H1 (cell line): ENCODE data around the gene MRFAP1L1. TPM values are rescaled to one million over a fixed set of nuclear protein-coding genes. Genes with fewer than 3 reads are reported as not detected.

Experiments used
- CTCF ChIA-PET: fragments of 300-600 bp; sonication (Branson Sonifier 250); formaldehyde crosslinking; loops from one replicate; lab custom pipeline; 2021; ENCODE audit not compliant: partially characterized antibody; lab: Charles Lee
- POLR2A ChIA-PET: fragments of 300-600 bp; sonication (Branson Sonifier 250); formaldehyde crosslinking; loops from one replicate; lab custom pipeline; 2021; ENCODE audit warnings: inconsistent platforms; ENCODE audit not compliant: partially characterized antibody; lab: Charles Lee
- DNase-seq, 2 experiments: peaks; one replicate each; pipeline versions ENCODE4 v3.0.0 to v3.0.0-alpha.2; 2010 to 2022; ENCODE audit warnings: low spot score in 2 of 2, low read depth in 1 of 2, mixed read lengths in 1 of 2
- FAIRE-seq: peaks from 2 replicates; lab custom pipeline; 2011; peaks lifted over from hg19 to GRCh38; lab: Jason Lieb, UNC
- H2AFZ ChIP-seq: 2 replicates; pipeline ENCODE4 v1.8.1; 2012; ENCODE audit warnings: low read length, inconsistent platforms
- H2AK5ac ChIP-seq: 2 replicates; pipeline ENCODE4 v1.6.1; 2013; ENCODE audit warnings: low read depth, low read length
- H2BK120ac ChIP-seq: replicated peaks from 2 replicates; pipeline ENCODE3; 2013; ENCODE audit warnings: low read depth, low read length, inconsistent platforms
- H2BK12ac ChIP-seq: 2 replicates; pipeline ENCODE4 v1.6.1; 2013; ENCODE audit warnings: low read depth, low read length
- H2BK15ac ChIP-seq: 2 replicates; pipeline ENCODE4 v1.6.1; 2013; ENCODE audit warnings: low read length
- H2BK20ac ChIP-seq: 2 replicates; pipeline ENCODE4 v1.6.1; 2013; ENCODE audit warnings: low read length
- H2BK5ac ChIP-seq: 2 replicates; pipeline ENCODE4 v1.6.1; 2013; ENCODE audit warnings: low read depth, low read length
- H3K14ac ChIP-seq: 2 replicates; pipeline ENCODE4 v1.6.1; 2013; ENCODE audit warnings: inconsistent platforms; ENCODE audit not compliant: insufficient read length
- H3K18ac ChIP-seq: 2 replicates; pipeline ENCODE4 v1.6.1; 2013; ENCODE audit warnings: low read length; ENCODE audit errors: extremely low read depth
- H3K23ac ChIP-seq: 2 replicates; pipeline ENCODE4 v1.6.1; 2013; ENCODE audit warnings: inconsistent platforms; ENCODE audit not compliant: insufficient read length
- H3K23me2 ChIP-seq: 2 replicates; pipeline ENCODE4 v1.6.1; 2013; ENCODE audit warnings: low read depth, low read length
- H3K27ac ChIP-seq: 2 replicates; pipeline ENCODE4 v1.6.1; 2011; ENCODE audit warnings: low read depth, low read length, inconsistent platforms
- H3K27me3 ChIP-seq, 4 experiments: replicated peaks in 1 of 4; 1 replicate in 1 of 4; 2 replicates in 3 of 4; pipeline versions ENCODE4 v1.6.1 to v1.8.1; 2011 to 2013; ENCODE audit warnings: low read length in 3 of 4, mild to moderate bottlenecking in 3 of 4, inconsistent platforms in 2 of 4, mixed read lengths in 2 of 4, moderate library complexity in 1 of 4; ENCODE audit not compliant: control insufficient read depth in 3 of 4, insufficient read depth in 3 of 4; ENCODE audit errors: extremely low read depth in 1 of 4
- H3K36me3 ChIP-seq, 4 experiments: 2 replicates each; pipeline versions ENCODE4 v1.6.1 to v1.8.1; 2011 to 2013; ENCODE audit warnings: mild to moderate bottlenecking in 4 of 4, low read length in 3 of 4, moderate library complexity in 2 of 4, control low read depth in 1 of 4, inconsistent platforms in 1 of 4; ENCODE audit not compliant: insufficient read depth in 4 of 4, control insufficient read depth in 2 of 4
- H3K4ac ChIP-seq: replicated peaks from 2 replicates; pipeline ENCODE3; 2013; ENCODE audit warnings: low read length, low read depth, mixed read lengths, inconsistent platforms; ENCODE audit not compliant: insufficient read length
- H3K4me1 ChIP-seq, 4 experiments: replicated peaks in 1 of 4; 1 replicate in 1 of 4; 2 replicates in 3 of 4; pipeline versions ENCODE4 v1.6.1 to v1.8.1; 2011 to 2013; ENCODE audit warnings: low read length in 3 of 4, inconsistent platforms in 2 of 4, mixed read lengths in 1 of 4; ENCODE audit not compliant: insufficient read depth in 4 of 4, control insufficient read depth in 3 of 4
- H3K4me2 ChIP-seq, 2 experiments: 2 replicates each; pipeline versions ENCODE4 v1.6.1 to v1.8.1; 2011 to 2013; ENCODE audit warnings: low read depth in 2 of 2, low read length in 2 of 2, control low read depth in 1 of 2, inconsistent platforms in 1 of 2, mild to moderate bottlenecking in 1 of 2; ENCODE audit not compliant: insufficient read depth in 1 of 2
- H3K4me3 ChIP-seq, 4 experiments: fragments of 200-600, 300-600 bp in 1 of 4; sonication (generic), shearing (Covaris generic), sonication (Bioruptor Twin) in 1 of 4; 2 replicates each; pipeline versions ENCODE4 v1.5.1 to v1.8.1; 2011 to 2016; ENCODE audit warnings: low read length in 4 of 4, low read depth in 3 of 4, control low read depth in 2 of 4, inconsistent platforms in 2 of 4, mild to moderate bottlenecking in 2 of 4, mixed read lengths in 1 of 4, moderate library complexity in 1 of 4; ENCODE audit not compliant: insufficient read depth in 2 of 4; ENCODE audit errors: extremely low read depth in 1 of 4
- H3K56ac ChIP-seq: replicated peaks from 2 replicates; pipeline ENCODE3; 2013; ENCODE audit warnings: low read depth, mild to moderate bottlenecking, mixed read lengths, low read length, inconsistent platforms; ENCODE audit not compliant: insufficient read length
- H3K79me1 ChIP-seq: 2 replicates; pipeline ENCODE4 v1.6.1; 2013; ENCODE audit warnings: low read depth, low read length, control low read depth
- H3K79me2 ChIP-seq, 2 experiments: 2 replicates each; pipeline versions ENCODE4 v1.6.1 to v1.8.1; 2012 to 2013; ENCODE audit warnings: low read length in 2 of 2, mild to moderate bottlenecking in 2 of 2, inconsistent platforms in 1 of 2; ENCODE audit not compliant: insufficient read depth in 2 of 2, control insufficient read depth in 1 of 2
- H3K9ac ChIP-seq, 4 experiments: replicated peaks in 1 of 4; 1 replicate in 1 of 4; 2 replicates in 3 of 4; pipeline versions ENCODE4 v1.6.1 to v1.8.1; 2011 to 2013; ENCODE audit warnings: low read depth in 3 of 4, low read length in 3 of 4, control low read depth in 2 of 4, mild to moderate bottlenecking in 2 of 4, moderate library complexity in 2 of 4, inconsistent platforms in 1 of 4; ENCODE audit errors: extremely low read depth in 1 of 4
- H3K9me3 ChIP-seq, 2 experiments: 2 replicates each; pipeline versions ENCODE4 v1.6.1 to v1.8.1; 2012 to 2013; ENCODE audit warnings: mild to moderate bottlenecking in 2 of 2, moderate library complexity in 2 of 2, control low read depth in 1 of 2, inconsistent platforms in 1 of 2, low read depth in 1 of 2, low read length in 1 of 2, mixed read lengths in 1 of 2; ENCODE audit not compliant: insufficient read depth in 2 of 2
- H4K20me1 ChIP-seq, 2 experiments: replicated peaks in 1 of 2; 2 replicates each; pipeline versions ENCODE3 to v1.8.1; 2011 to 2013; ENCODE audit warnings: inconsistent platforms in 2 of 2, low read length in 2 of 2, mild to moderate bottlenecking in 1 of 2; ENCODE audit not compliant: insufficient read depth in 2 of 2, control insufficient read depth in 1 of 2
- H4K5ac ChIP-seq: 2 replicates; pipeline ENCODE4 v1.6.1; 2013; ENCODE audit warnings: low read length, low read depth, mixed read lengths, inconsistent platforms; ENCODE audit not compliant: insufficient read length
- H4K8ac ChIP-seq: 2 replicates; pipeline ENCODE4 v1.8.0; 2013; ENCODE audit warnings: mild to moderate bottlenecking, moderate library complexity, low read length, inconsistent platforms; ENCODE audit not compliant: insufficient read depth; ENCODE audit errors: extremely low read depth
- H4K91ac ChIP-seq: replicated peaks from 2 replicates; pipeline ENCODE3; 2013; ENCODE audit warnings: low read length, mixed read lengths, inconsistent platforms; ENCODE audit not compliant: insufficient read length
- ATF2 ChIP-seq: IDR thresholded peaks from 2 replicates; pipeline ENCODE4 v1.6.1; 2012; ENCODE audit warnings: low read length, inconsistent platforms
- BRCA1 ChIP-seq: IDR thresholded peaks from 2 replicates; pipeline ENCODE4 v1.6.1; 2012; ENCODE audit warnings: low read depth, low read length, improper control_type of control experiment
- CTBP2 ChIP-seq: IDR thresholded peaks from 2 replicates; pipeline ENCODE4 v1.7.0; 2011; ENCODE audit warnings: borderline replicate concordance, mild to moderate bottlenecking, moderate library complexity, mixed read lengths, low read length; ENCODE audit not compliant: insufficient read depth, insufficient read length
- GABPA ChIP-seq: IDR thresholded peaks from 2 replicates; pipeline ENCODE4 v1.6.1; 2011; ENCODE audit warnings: mild to moderate bottlenecking, low read length, moderate library complexity, borderline replicate concordance; ENCODE audit not compliant: insufficient read depth
- HDAC2 ChIP-seq, 2 experiments: fragments of 300-600 bp in 1 of 2; sonication (generic) in 1 of 2; IDR thresholded peaks; 2 replicates each; pipeline ENCODE4 v1.6.1; 2011 to 2012; ENCODE audit warnings: low read depth in 2 of 2, low read length in 2 of 2, mild to moderate bottlenecking in 2 of 2, moderate library complexity in 2 of 2, borderline replicate concordance in 1 of 2, inconsistent platforms in 1 of 2
- KDM1A ChIP-seq: fragments of 200-600, 300-600 bp; sonication (generic); IDR thresholded peaks from 2 replicates; pipeline ENCODE4 v1.7.1; 2016; ENCODE audit warnings: mild to moderate bottlenecking, low read length, borderline replicate concordance
- KDM5A ChIP-seq: fragments of 200-600 bp; IDR thresholded peaks from 2 replicates; pipeline ENCODE4 v1.7.1; 2012; ENCODE audit warnings: mild to moderate bottlenecking, low read length, inconsistent platforms, mixed read lengths
- NRF1 ChIP-seq: IDR thresholded peaks from 2 replicates; pipeline ENCODE4 v1.6.1; 2011; ENCODE audit warnings: mild to moderate bottlenecking, low read depth, low read length, improper control_type of control experiment
- SRF ChIP-seq: IDR thresholded peaks from 2 replicates; pipeline ENCODE4 v1.6.1; 2011; ENCODE audit warnings: mild to moderate bottlenecking, low read depth, low read length, moderate library complexity
- TCF12 ChIP-seq: IDR thresholded peaks from 2 replicates; pipeline ENCODE4 v1.6.1; 2011; ENCODE audit warnings: low read depth, mild to moderate bottlenecking, low read length
- TEAD4 ChIP-seq: IDR thresholded peaks from 2 replicates; pipeline ENCODE4 v1.6.1; 2012; ENCODE audit warnings: low read depth, low read length, inconsistent platforms, mixed read lengths
- YY1 ChIP-seq: IDR thresholded peaks from 2 replicates; pipeline ENCODE4 v1.6.1; 2011; ENCODE audit warnings: low read depth, mild to moderate bottlenecking, low read length
- WGBS, 2 experiments: shearing (Covaris generic) in 1 of 2; methylation state at CpG; one replicate each; pipeline versions ENCODE4 v1.1.6 to v1.1.7; 2013 to 2015; ENCODE audit warnings: low lambda C conversion rate in 2 of 2, mixed read lengths in 2 of 2, inconsistent platforms in 1 of 2, low coverage in 1 of 2, missing lambda C conversion rate in 1 of 2; ENCODE audit not compliant: insufficient replicate concordance in 2 of 2, insufficient coverage in 1 of 2, insufficient read length in 1 of 2; ENCODE audit errors: extremely low coverage in 1 of 2, missing lambda C conversion rate in 1 of 2; 5-methylcytosine and 5-hydroxymethylcytosine counted together
- polyA plus RNA-seq, 7 experiments: library from polyadenylated mRNA; depleted of rRNA in 3 of 7; stranded (reverse) in 5 of 7; unstranded in 2 of 7; fragments of >200 nt in 5 of 7; fragments of 200-250 nt in 2 of 7; gene quantifications; 1 replicate in 5 of 7; 2 replicates in 1 of 7; 4 replicates in 1 of 7; pipeline versions ENCODE4 v1.2.1 to v1.2.3, GENCODE V29; 2011 to 2013; ENCODE audit warnings: missing spikeins in 2 of 7, mixed read lengths in 2 of 7
- total RNA-seq: library from RNA; stranded (reverse); fragmentation: NEBNext Ultra II Directional; extraction: Animal tissue kit (Norgen Biotek cat#: 25700); gene quantifications from 2 replicates; pipeline ENCODE4 v1.2.1, GENCODE V29; 2021

MRFAP1L1 gene
- total and polyA plus RNA-seq, 2 of the 8 experiments (the other 6 are each of a cell fraction or from before 2014, with no cell fraction given), result 26.8 to 54.3 TPM

GRCh38 chr4:6684656-6685055, 25.0 kb downstream of the MRFAP1L1 start:
- H3K27ac ChIP-seq, result no peak overlapping the region
- H3K18ac ChIP-seq, result no peak overlapping the region
- no peaks in the 10 kb centered on the region for H3K23me2 ChIP-seq
- H4K5ac ChIP-seq, result no peak overlapping the region
- no peak overlapping the region for H3K4me3 ChIP-seq
- WGBS, 2 experiments, result 95% methylated on average over 10 of the region's 11 CpGs; no CpG with 5 or more reads in 1 of the 2 experiments
- H3K4ac ChIP-seq, result no peak overlapping the region
- CTCF ChIA-PET, result interaction anchor here (0.8 to 2.7 kb wide), 8 partner anchors 8 to 324 kb away, joined by 3 to 19 read pairs (median 3); partner anchors contain the start of gene S100P
- peaks cover 3 to 6% of the 10 kb centered on the region in 2 experiments for H4K20me1 ChIP-seq
- no peak for FAIRE-seq
- no peak overlapping the region for H2AK5ac ChIP-seq
- no peak overlapping the region for H4K8ac ChIP-seq
- no peaks in the 10 kb centered on the region for H3K36me3 ChIP-seq
- H2BK20ac ChIP-seq, result no peak overlapping the region
- no peak overlapping the region for H4K91ac ChIP-seq
- H2BK15ac ChIP-seq, result no peak overlapping the region
- no peak overlapping the region for H2BK120ac ChIP-seq
- H2BK5ac ChIP-seq, result no peak overlapping the region
- H2AFZ ChIP-seq, result no peak overlapping the region
- no peak for DNase-seq
- POLR2A ChIA-PET, result interaction anchor here (0.9 to 3.2 kb wide), 2 partner anchors 9 to 10 kb away, joined by 4 to 20 read pairs; partner anchors contain the start of gene S100P
- H3K9ac ChIP-seq, result no peak overlapping the region; a peak in 1 of 7 replicates
- H3K23ac ChIP-seq, result no peak overlapping the region
- 0 out of 7 replicates have a peak, but pooled peaks cover 0 to 2% (median 0%) of the 10 kb centered on the region in 4 experiments for H3K27me3 ChIP-seq
- H3K56ac ChIP-seq, result no peak overlapping the region
- no peaks in the 10 kb centered on the region for H3K79me2 ChIP-seq
- H3K79me1 ChIP-seq, result peaks cover 6% of the 10 kb centered on the region
- peaks cover 0 to 12% (median 9%) of the 10 kb centered on the region in 4 experiments; a peak in 5 of 7 replicates for H3K4me1 ChIP-seq
- H3K14ac ChIP-seq, result no peak overlapping the region
- no peak overlapping the region for H2BK12ac ChIP-seq
- peaks cover 0 to 4% of the 10 kb centered on the region in 2 experiments; a peak in 2 of 4 replicates for H3K9me3 ChIP-seq
- no peak overlapping the region for H3K4me2 ChIP-seq
- TF ChIP-seq ATF2 (no peak), HDAC2 (IDR thresholded peaks at IDR 0.05; ENCODE audit: borderline replicate concordance in 1 of 2, low read depth in 2 of 2, low read length in 2 of 2) (no peak), CTBP2 (no peak), GABPA (no peak), KDM5A (no peak), KDM1A (no peak), SRF (no peak), NRF1 (no peak), TCF12 (no peak), BRCA1 (no peak), TEAD4 (no peak), YY1 (no peak)
